ENCODE data around the gene IL21R.
A peak's percentile ranks its signal among the peaks of the same experiment; 100 is the strongest.
"Not testable (repeated sequence)": the region's sequence is repeated elsewhere in the genome, so short reads cannot be mapped to it uniquely, and the experiment has no call there.

IL21R gene

DNA sequence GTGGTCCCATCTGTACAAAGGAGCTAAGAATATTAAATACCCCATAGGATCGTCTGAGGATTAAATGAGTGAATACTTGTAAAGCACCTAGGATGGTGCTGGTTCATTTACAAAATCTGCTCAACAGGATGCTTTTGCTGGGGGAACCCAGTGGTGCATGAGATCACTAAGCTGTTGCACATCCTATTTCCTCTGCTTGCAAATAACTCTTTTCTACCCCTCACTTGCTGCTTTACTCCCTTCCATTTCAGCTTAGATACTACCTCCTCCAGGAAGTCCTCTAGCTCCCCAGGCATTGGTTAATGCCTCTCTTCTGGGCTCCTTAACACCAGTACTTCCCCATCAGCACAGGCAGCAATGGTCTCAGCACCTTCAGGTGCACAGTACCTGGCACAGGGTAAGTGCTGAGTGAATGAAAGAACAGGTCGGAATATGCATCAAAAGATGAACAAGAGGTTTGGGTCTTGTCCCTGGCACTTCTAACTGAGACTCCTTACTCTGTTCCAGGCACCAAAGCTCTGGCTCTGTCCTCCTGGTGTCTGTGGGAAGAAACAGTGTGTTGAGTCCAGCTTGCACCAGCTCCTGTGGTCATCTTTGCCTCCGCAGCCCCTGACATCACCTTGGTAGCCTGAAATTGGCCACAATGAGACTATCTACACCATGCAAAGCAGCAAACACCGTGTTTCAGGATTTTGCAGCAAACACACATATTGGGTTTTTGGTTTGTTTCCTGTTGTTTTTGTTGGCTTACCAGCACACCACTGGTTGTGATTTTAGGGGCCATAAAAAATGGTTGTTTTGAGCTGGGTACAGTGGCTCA is 24.1 kb upstream of the IL21R start:
- DNase-seq = peak; percentile 46 to 53

DNA sequence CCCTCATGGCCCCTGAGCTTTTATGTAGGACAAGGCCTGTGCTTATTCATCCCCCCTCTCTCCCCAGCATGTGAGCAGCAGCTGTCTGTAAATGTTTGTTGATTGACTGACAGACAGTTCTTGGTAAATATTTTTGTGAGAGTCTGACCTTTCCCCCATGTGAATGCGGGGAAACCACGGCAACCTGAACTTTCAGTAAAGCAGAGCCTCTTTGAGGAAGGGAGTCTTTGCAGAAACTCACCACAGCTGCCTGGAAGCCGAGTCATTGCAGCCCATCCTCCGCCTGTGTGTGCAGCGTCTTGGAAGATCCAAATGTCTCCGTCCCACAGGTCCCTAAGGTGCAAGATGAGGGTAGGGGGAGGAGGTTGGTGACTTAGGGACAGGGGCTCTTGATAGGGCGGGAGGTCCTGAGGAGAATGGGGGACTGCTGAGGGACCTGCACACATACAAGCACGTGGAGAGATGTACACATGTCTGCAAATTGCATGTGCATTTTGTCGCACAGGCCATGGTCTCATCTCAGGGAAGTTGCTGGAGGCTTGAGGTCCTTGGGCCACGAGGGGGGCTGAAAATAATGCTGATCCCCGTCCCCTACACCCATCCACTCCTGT is 23.0 kb upstream of the IL21R start:
- no peak for DNase-seq

DNA sequence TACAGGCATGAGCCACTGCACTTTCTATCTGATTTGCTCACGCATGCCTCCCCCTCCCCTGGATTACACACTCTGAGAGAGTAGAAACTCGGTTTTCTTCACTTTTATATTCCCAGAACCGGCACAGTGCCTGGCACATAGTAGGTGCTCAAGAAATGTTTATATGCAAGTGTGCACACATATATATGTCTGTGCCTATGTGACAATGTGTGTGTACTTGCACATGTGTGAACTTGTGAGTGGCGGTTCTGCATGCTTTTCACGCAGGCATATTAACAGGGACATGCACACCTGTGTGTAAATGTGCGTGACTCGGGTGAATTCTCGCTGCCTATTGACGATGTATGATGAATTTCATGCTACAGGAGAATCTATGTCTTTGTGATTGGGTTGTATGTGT is 22.1 kb upstream of the IL21R start:
- DNase-seq = no peak

DNA sequence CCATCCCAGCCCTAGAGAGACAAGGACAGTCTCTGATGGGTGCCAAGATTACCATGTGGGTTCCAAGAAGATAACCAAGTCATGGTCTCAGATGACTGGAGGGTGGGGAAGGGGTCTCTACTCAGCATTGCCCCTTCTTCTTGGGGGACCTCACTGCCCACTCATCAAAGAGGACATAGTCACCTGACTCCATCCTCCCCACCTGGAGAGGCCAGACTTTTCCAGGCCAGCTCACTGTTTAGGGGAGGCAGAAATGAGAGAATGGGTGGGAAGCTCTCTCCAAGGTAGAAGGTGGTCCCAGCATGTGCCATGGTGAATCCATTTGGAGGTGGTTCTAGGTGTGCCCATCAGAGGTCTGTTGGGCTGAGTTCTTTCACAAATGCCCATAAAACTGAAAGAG is 20.7 kb upstream of the IL21R start:
- DNase-seq = no peak

DNA sequence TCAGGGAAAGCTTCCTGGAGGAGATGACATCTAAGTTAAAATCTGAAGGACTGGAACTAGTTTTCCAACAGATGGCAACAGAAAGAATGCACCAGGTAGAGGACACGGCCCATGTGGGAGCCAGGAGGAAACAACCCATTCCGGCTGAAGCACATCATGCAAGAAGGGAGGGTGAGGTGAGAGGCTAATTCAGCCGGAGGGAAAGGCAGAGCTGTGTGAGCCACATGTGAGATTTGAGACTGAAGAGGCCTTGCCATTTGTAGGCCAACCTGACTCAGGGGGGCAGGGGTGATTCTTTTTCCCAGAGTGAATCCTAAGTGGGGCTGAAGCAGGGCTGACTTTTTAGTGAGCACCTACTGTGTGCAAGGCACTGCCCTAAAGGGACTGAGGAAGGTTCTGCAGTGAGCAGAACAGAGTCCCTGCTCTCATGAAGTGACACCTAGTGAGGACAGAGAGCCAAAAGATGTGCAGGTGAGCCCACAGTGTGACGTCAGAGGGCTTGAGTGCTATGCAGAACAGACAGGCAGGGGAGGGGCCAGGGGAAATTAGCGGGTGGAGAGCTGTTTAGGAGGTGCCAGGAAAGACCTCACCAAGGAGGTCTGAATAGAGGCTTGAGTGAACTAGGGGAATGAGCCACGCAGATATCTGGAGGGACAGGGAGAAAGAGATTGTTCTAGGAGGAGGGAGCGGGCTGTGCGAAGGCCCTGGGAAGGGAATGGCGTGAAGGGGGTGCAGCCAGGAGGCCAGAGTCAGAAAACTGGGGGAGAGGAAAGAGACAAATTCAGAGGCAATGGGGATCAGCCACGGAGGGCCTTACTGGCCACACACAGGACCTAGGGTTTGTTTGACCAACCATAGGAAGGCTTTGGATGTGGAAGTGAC is 19.8 kb upstream of the IL21R start:
- DNase-seq = no peak

DNA sequence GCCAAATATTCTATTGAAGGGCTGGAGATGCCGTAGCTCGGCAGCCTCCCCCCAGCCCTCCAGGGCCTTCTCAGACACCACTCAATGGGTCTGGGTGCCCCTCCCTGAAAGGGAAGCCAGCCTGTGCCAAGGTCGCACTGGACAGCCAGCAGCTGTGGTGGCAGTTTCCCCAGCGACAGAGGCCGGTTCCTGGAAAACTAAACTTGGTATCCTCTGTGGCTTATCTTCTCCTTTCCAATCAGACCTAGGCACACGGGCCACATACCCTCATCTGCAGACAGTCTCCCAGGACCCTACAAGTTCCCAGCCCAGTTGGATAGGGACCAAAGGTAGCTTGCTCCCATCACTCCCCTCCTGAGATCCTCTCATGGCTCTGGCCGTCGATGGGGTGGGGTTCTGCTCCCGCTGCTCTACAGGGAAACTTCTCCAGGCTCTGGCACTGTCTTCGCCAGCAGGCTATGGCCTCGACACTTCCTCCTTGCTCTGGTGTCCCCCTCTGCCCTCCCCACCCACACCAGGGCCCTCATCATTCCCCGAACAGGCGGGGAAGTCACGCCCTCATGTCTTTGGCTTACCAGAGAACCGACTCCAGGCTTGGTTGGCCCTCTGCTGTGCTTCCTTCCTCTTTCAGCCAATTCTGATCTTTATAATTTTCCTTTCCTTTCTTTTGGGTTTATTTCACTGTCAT is 18.3 kb upstream of the IL21R start:
- DNase-seq = peak; percentile 72 to 76

DNA sequence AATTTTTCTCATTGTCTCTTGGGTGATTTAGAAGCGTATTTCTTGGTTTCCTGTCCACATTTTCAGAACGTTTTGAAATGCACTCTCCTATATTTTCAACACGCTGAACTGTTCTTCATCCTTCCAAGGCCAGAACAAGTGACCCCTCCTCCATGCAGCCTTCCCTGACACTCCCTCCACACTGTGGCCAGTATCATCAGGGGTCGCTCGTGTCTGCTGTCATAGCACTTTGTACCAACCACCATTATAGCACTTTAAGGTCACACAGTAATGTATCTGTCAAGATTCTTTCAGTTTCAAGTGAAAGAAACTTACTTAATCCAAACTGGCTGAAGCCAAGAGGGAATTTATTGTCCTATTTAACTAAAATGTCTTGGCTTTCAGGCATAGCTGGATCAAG is 17.5 kb upstream of the IL21R start:
- no peak for DNase-seq

DNA sequence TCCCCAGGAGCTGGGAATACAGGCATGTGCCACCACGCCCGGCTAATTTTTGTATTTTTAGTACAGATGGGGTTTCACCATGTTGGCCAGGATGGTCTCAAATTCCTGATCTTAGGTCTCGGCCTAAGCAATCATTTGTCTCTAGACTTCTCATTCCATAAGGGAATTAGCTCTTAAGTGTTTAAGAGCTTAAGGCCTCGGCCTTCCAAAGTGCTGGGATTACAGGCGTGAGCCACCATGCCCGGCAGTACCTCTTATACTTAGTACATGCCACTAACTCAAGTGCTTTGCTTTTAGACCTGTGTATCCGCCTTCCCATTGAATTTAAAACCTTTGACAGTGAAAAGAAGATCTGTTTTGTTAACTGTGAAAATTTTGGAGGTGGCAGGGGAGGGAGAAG is 16.6 kb upstream of the IL21R start:
- no peak for DNase-seq

DNA sequence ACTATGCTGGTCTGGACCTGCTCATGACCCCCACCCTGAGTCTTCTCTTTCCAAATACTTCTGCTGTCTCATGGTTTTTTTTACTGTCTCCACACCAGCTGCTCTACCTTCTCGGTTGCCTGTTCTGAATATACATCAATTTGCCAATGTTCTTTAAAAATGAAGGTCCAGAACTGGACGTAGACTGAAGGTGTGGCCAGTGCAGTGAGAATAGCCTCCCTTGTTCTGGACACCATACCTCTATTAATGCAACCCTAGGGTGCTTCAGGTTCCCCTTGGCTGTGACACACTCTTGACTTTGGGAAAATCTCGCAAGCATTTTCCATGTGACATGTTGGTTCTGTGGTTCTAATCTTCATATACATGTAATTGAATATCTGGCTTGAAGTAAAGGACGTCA is 15.3 kb upstream of the IL21R start:
- DNase-seq = no peak

DNA sequence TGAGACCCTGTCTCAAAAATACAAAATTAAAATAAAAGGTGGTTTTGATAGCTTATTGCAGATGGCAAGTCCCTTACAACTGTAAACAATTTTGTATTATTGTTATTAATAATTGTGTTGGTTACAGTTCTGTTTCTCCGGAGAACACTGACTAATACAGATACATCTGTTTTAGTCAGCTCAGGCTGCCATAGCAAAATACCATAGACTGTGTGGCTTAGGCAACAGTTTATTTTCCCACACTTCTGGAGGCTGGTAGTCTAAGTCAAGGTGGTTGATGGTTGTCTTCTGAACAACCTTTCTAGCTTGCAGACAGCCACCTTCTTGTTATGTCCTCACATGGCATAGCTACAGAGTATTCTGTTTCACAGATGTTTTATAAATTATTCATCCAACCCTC is 14.2 kb upstream of the IL21R start:
- DNase-seq = no peak

DNA sequence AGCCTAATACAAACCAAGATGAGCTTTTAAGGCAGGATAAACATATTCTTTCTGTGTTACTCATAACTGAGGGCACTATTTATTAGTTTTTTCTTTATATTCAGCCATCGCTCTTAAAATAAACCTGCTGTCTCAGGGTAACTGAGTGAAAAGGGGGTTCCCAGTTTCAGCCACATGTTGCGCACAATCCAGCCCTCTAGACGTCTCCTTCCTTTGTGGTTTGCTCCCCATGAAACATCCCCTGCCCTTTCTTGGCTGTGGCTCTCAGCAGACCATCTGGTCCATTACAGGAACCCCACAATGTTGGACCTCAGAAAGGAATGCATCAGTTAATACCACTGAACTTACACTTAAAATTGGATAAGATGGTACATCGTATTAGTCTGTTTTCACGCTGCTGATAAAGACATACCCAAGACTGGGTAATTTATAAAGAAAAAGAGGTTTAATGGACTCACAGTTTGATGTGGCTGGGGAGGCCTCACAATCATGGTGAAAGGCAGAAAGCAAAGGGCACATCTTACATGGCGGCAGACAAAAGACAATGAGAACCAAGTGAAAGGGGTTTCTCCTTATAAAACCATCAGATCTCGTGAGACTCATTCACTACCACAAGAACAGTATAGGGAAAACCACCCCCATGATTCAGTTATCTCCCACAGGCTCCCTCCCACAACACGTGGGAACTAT is 12.6 kb upstream of the IL21R start:
- DNase-seq = no peak

DNA sequence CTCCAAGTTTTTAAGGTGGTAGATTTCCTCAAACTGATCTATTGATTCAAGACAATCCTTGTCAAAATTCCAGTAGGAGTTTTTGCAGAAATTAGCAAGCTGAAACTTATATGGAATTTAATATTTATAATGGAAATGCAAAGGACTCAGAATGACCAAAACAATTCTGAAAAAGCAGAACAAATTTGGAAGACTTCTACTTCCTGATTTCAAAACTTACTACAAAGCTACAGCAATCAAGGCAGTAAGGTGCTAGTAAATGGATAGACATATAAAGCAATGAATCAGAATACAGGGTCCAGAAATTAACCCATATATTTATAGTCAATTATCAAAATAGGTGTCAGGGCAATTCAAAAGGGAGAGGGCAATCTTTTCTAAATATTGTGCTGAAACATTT is 11.8 kb upstream of the IL21R start:
- peak; percentile 55 to 59 for DNase-seq

DNA sequence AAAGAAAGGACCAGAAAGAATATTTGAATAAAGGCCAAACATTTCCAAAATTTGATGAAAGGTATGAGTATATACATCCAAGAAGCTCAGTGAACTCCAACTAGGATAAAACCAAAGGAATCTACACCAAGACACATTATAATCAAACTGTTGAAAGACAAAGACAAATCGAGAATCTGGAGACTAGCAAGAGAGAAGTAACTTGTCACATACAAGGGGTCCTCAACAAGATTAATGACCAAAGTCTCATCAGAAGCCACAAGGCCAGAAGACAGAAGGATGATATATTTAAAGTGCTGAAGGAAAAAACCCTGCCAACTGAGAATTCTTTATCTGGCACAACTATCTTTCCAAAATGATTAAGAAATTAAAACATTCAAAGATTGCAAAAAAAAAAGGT is 9.3 kb upstream of the IL21R start:
- DNase-seq = no peak

DNA sequence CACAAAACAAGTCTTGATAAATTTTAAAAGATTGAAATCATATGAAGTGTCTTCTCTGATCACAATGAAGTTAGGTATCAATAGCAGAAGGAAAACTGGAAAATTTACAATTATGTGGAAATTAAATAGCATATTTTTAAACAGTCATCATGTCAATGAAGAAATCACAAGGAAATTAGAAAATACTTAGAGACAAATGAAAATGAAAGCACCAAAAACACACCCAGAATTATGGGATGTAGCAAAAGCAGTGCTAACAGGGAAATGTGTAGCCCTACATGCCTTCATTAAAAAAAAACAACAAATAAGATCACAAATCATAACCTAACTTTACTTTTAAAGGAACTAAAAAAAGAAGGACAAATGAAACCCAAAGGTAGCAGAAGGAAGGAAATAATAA is 7.5 kb upstream of the IL21R start:
- DNase-seq = no peak

DNA sequence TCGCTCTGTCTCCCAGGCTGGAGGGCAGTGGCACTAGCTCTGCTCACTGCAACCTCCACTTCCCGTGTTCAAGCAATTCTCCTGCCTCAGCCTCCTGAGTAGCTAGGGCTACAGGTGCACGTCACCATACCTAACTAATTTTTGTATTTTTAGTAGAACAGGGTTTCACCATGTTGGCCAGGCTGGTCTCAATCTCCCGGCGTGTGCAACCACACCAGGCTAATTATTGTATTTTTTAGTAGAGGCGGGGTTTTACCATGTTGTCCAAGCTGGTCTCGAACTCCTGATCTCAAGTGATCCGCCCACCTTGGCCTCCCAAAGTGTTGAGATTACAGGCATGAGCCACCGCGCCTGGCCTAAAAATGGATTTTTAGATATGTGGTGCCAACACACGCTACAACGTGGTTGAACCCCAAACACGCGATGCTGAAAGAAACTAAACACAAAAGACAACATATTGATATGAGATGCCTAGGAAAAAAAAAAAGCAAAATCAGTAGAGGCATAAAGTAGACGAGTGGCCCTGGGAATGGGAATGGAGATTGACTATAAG is 3.6 kb upstream of the IL21R start:
- DNase-seq = not testable (repeated sequence)

DNA sequence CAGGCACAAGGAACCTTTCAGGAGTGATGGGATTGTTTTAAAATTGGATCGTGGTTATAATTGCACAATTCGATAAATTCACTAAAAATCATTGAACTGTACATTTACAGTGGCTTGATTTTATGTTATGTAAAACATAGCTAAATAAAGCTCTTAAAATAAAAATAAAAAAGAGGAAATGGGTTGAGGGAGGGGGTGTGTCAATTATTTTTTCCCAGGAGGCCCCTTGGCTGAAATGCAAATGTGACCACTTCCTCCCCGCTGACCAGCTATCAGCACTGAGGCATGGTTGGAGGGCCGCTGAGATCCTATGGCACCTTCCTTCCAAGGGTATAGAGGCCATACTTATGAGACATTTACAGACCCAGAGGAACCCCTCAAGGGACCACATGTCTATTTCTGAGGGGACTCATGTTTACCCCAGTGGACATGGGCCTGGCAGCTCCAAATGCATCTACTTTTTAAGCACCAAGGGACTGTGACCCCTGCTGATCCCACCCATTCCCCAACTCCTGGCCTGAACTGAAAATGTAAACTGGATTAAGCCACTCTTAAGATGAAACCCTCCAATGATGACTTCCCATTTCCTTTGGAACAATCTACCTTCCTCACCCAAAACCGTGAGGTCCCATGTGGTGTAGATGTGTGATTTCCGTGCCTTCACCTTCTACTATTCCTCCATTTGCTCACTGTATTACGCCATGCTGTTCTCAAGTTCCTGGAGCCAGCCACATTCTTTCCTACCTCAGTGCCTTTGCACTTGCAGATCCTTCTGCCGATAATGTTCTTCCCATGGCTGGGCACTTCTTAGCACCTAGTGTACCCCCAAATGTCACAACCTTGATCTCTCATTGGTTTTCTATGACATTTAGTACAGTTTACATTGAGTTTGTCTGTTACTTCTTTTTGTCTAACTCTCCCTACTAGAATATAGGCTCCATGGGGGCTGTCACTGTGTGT is 2.8 kb upstream of the IL21R start:
- peak; percentile 23 to 44 for DNase-seq

DNA sequence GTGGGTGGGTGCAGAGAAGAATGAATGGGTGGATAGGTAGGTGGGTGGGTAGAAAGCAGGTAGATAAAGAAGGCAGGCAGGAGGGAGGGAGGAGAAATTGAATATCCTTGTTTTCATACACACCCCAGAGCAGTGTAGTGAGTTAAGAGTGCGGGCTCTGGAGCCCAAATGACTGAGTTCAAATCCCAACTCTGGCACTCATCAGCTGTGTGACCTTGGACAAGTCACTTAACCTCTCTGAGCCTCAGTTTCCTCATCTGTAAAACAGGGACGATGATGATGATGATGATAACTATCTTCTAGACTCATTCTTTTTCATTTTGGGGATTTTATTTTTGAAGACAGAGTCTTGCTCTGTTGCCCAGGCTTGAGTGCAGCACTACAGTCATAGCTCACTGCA is 2.0 kb upstream of the IL21R start:
- no peak for DNase-seq

DNA sequence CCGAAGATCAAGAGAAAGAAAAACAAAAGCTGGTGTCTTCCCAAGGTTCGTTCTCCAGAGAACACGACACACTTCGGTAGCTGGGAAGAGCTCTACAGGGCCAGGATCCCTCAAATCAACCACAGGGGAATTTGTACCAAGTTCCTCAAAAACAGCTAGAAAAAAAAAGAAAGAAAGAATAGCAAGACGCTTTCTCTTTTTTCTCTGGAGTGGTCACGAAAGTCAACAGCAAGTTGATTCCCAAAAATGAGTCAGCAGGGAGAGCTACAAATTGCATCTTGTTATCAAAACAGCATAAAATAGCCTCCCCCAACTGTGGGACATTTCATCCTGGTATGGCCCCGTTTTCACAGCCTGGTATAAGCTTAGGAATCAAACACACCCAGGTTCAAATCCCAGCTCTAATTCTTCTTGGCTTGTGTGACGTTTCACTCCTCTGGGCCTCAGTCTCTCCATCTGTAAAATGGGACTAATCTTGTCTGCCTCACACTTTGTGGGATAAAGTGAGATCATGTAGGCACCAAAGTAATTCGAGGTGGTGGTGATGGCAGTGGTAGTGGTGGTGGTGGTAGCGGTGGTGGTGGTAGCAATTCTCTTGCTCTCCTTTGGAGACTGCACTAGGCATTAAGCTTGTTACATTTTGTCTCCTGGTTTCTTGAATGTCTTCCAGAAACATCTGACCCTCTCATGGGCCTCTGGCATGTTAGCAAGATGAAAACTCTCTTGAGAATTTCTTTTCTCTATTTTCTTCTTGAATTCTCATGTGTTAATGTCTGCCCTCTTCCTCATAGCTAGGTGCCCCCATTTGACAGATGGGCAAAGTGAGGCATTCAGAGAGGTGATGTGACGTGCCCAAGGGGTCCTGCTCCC is 988 bp upstream of the IL21R start:
- peak; percentile 28 to 44 for DNase-seq

DNA sequence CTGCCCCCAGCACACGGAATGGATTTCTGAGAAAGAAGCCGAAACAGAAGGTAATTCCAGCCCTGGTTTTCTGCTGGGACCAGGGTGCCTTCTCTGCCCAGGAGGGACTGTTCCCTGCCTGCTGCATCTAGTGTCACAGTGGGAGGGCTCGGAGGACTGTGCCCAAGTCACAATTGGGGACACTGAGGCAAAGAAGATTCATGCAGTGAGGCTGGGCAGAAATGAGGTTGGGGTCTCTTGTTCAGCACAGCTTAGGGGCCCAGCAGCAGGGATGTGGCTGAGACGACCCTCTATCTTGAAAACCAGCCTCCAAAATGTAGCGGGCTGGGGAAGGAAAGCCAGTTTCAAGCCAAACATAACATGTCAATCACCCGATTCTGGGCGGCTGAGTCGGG is 592 bp downstream of the IL21R start:
- no peak for DNase-seq
